ENCODE data around the gene ZDHHC11.

GRCh38 chr5:850511-851006 lies at the start of gene ZDHHC11:
- TF ChIP-seq CTCF (optimal IDR thresholded peaks at IDR 0.05 in 1 of 3, IDR thresholded peaks at IDR 0.05 in 1 of 3, conservative IDR thresholded peaks at IDR 0.05 in 1 of 3; ENCODE audit: extremely low read depth in 1 of 3, insufficient read depth in 2 of 3, low read length in 3 of 3) (no peak), EZH2 (IDR thresholded peaks at IDR 0.05; ENCODE audit: low read length) (peak; percentile 63)

All from keratinocyte (primary cell).